UCSD-AML1 (cell line): Measurements from ENCODE around the gene ZFP92.

Experiments
- DNase-seq: peaks from one replicate; lab custom pipeline; 2025; ENCODE audit not compliant: unreplicated experiment; lab: John Stamatoyannopoulos, UW

ZFP92 gene

DNA sequence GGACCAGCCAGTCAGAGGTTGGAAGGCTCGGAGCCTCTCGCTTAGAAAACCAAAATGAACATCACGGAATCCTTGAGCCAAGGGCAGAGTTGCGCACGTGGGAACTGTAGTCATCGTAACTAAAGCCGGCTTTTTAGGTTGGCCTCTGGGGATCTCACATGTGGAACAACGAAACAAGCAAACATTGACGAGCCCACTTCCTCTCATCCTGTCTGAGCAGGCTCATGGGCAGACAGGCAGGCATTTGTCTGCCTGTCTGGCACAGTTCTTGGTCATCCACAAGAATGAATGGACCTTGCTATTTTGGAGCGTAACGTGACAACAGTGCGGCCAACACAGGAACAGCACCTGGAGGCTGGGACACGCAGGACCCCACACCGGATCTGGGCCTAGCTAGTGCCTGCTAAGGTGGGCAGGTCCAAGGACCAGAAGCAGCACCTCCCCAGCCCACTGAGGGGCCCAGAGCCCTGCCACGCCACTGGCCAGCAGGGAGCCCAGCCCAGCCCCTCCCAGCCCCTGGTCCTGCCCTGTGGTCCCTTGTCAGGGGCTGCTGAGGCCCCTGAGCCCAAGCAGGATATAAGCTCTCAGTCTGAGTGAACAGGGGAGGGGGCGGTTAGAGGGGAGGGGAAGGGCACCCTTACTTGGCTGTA is 43.8 kb downstream of the ZFP92 start:
- DNase-seq: no peak

GRCh38 chrX:153455571-153455970 is 44.3 kb downstream of the ZFP92 start:
- no peak for DNase-seq

- no peak for DNase-seq
These were observed 44.9 kb downstream of the ZFP92 start for GRCh38 chrX:153456161-153456560.

DNA sequence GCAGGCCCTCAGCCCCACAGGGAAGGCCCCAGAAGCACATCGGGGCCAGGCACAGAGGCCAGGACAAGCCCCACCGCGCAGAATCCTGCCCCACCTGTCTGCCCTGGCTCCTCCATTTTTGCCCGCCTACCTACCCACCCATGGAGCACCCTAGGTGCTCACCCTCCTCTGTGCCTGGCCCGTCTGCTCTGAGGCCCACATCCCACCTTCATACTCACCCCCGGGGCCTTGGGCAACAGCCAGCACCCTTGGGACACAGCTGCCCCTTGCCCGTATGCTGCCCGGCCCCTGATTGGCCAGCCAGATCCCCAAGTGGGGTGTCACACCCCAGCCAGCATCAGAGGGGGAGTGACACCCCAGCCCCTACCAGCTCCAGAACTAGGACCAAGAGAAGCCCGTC is 45.4 kb downstream of the ZFP92 start:
- DNase-seq: no peak

DNA sequence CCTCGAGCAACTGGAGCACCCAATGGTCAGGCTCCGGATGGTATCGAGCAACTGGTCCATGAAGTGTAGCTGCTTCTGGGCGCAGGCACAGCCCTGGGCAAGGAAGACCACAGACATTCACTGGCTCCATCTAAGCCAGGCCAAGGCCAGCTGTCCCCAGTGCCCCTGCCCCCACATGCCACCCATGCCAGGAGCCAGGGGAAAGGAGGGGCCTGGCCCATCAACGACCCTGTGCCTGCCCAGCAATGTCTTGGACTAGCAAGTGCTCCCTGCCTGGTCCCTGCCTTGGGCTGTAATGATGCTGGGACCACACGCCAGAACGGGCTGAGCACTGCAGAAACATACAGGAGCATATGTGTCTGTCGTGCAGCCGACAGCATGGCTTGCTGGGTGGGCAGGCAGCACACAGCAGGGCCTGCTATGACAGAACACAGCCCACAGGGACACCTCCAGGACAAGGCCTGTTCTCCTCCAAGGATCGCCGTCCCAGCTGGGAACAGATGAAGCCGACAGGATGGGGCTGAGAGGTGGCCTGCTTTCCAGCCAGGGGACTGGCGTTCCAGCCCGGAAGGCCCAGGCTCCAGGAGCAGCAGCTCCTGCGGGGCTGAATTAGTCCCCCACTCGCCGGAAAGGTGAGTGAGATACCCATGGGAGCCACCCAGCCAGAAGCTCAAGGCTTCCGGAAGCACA is 46.0 kb downstream of the ZFP92 start:
- no peak for DNase-seq

DNA sequence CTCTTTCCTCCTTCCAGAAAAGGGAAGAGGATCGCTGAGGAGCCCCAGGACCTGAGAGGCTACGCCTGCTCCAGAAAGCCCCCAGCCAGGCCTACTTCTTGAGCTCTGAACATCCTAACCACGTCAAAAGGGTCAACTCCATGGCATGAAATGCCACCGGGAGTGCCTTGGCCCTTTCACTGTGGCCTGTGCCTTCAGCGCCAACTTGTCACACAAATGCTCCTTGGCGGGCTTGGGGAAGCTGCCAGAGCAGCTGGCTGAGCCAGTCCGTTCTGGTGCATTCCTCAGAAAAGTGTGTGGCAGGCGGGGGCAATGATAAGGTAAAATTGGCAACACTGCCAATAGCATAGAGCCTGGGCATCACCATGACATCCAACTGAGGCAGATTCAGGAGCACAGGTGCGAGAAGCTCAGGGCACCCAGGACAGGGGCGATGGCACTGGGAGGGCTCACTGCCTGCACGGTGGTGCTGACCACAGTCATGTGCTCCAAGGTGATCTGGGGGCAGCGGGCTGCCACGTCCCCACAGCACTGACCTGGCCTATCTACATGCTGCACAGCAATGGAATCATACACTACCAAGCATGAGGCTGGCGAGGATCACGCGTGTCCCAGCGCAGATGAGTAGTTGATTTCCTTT is 46.7 kb downstream of the ZFP92 start:
- DNase-seq: no peak

DNA sequence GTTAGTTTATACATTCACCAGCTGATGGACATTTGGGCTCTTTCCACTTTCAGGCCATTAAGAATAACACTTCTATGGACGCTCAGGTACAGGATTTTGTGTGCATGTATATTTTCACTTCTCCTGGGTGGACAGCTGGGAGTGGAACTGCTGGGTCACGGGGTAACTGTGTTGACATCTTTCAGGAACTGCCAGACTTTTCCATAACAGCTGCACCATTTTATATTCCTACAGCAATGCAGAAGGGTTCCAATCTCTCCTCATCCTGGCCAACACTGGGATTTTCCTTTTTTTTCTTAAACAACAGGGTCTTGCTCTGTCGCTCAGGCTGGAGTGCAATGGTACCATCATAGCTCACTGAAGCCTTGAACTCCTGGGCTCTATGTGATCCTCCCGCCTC is 47.2 kb downstream of the ZFP92 start:
- no peak for DNase-seq

- DNase-seq: no peak
These were observed 48.7 kb downstream of the ZFP92 start for GRCh38 chrX:153459986-153460385.

DNA sequence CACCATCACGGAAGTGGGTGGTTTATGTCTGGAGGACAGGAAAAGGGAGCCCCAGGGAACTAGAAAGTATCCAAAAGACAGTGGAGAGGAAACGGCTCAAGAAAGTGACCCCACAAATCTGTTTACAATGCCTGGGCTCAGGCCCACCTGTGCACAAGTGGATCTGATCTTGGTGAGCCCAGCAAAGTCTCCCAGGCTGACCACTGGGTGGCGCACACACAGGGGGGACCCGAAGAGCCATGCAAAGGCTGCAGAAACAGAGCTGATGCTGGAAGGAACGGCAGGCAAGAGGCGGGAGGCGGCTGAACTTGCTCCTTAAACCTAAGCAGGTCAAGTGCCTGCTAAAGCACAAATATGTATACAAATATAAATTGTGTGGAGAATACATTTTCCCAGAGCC is 49.6 kb downstream of the ZFP92 start:
- peak; percentile 44 for DNase-seq
